Urinary bladder (tissue), 4 donors: ENCODE data around the gene PPM1F. TPM values are rescaled to one million over a fixed set of nuclear protein-coding genes. Genes with fewer than 3 reads are reported as not detected.
A peak's percentile ranks its signal among the peaks of the same experiment; 100 is the strongest.

Experiments used
- DNase-seq: peaks from one replicate; pipeline ENCODE4 v3.0.0-alpha.2; 2015; ENCODE audit errors: extremely low spot score
- H3K27ac ChIP-seq: one replicate; pipeline ENCODE4 v1.5.1; 2013; ENCODE audit warnings: low read depth, mild to moderate bottlenecking, moderate library complexity
- H3K36me3 ChIP-seq: one replicate; pipeline ENCODE4 v1.6.1; 2013; ENCODE audit warnings: mild to moderate bottlenecking, moderate library complexity; ENCODE audit not compliant: insufficient read depth
- H3K4me1 ChIP-seq: one replicate; pipeline ENCODE4 v1.6.1; 2013; ENCODE audit warnings: mild to moderate bottlenecking, moderate library complexity; ENCODE audit not compliant: insufficient read depth
- H3K4me3 ChIP-seq: one replicate; pipeline ENCODE4 v1.5.1; 2013; ENCODE audit warnings: low read depth, low read length
- WGBS: extraction: QIAGEN DNeasy Blood & Tissue Kit; methylation state at CpG from one replicate; pipeline ENCODE4 v1.1.7; 2013; 5-methylcytosine and 5-hydroxymethylcytosine counted together
- polyA plus RNA-seq: library from polyadenylated mRNA; stranded (reverse); fragments of 200-250 nt; gene quantifications from one replicate; pipeline ENCODE4 v1.2.3, GENCODE V29; 2013
- total RNA-seq: library from RNA; depleted of rRNA; stranded (reverse); fragments of >200 nt; gene quantifications from one replicate; pipeline ENCODE4 v1.2.3, GENCODE V29; 2014
- donor health status: healthy with polysubstance abuse.
- donor health status: healthy.

PPM1F gene
- total RNA-seq (30.8 TPM), polyA plus RNA-seq (35.4 TPM)

- H3K36me3 ChIP-seq, result no peaks in the 10 kb centered on the region
- peak; percentile 23 for DNase-seq
- no peaks in the 10 kb centered on the region for H3K4me1 ChIP-seq
- WGBS, result 11% methylated on average over 58 of the region's 58 CpGs
- H3K4me3 ChIP-seq, result peak within 1 kb of the TSS; percentile 71
- peak within 1 kb of the TSS; percentile 40 for H3K27ac ChIP-seq
Measured at GRCh38 chr22:21952586-21953571, at the start of gene PPM1F. Gene PPM1F, minus strand, starts transcription at chr22:21952848. Its CDS starts 6,800 bp downstream, at chr22:21946048.

- H3K4me3 ChIP-seq, result no peak overlapping the region
- no peak overlapping the region for H3K27ac ChIP-seq
- WGBS, result 83% methylated on average over 2 of the region's 2 CpGs
- H3K36me3 ChIP-seq, result no peaks in the 10 kb centered on the region
- no peak for DNase-seq
- H3K4me1 ChIP-seq, result no peaks in the 10 kb centered on the region
Measured at GRCh38 chr22:22001664-22002525, 49.2 kb upstream of the PPM1F start.

- WGBS, result 72% methylated on average over 7 of the region's 7 CpGs
- H3K27ac ChIP-seq, result no peak overlapping the region
- no peaks in the 10 kb centered on the region for H3K36me3 ChIP-seq
- H3K4me3 ChIP-seq, result no peak overlapping the region
- H3K4me1 ChIP-seq, result no peaks in the 10 kb centered on the region
- DNase-seq, result no peak
Measured at GRCh38 chr22:21998595-21999247, 46.1 kb upstream of the PPM1F start.

GRCh38 chr22:21996175-21996720 lies 43.6 kb upstream of the PPM1F start:
- H3K36me3 ChIP-seq, result no peaks in the 10 kb centered on the region
- no peak for DNase-seq
- WGBS, result 51% methylated on average over 5 of the region's 5 CpGs
- no peaks in the 10 kb centered on the region for H3K4me1 ChIP-seq
- H3K4me3 ChIP-seq, result no peak overlapping the region
- no peak overlapping the region for H3K27ac ChIP-seq

GRCh38 chr22:21995660-21996059 lies 43.0 kb upstream of the PPM1F start:
- H3K4me3 ChIP-seq, result no peak overlapping the region
- no peak for DNase-seq
- no peaks in the 10 kb centered on the region for H3K36me3 ChIP-seq
- WGBS, result 89% methylated on average over 3 of the region's 3 CpGs
- H3K27ac ChIP-seq, result no peak overlapping the region
- no peaks in the 10 kb centered on the region for H3K4me1 ChIP-seq

- 93% methylated on average over 3 of the region's 3 CpGs for WGBS
- Histone ChIP-seq H3K4me3 (no peak overlapping the region), H3K36me3 (no peaks in the 10 kb centered on the region), H3K4me1 (no peaks in the 10 kb centered on the region), H3K27ac (no peak overlapping the region)
- no peak for DNase-seq
Measured at GRCh38 chr22:21994881-21995444, 42.3 kb upstream of the PPM1F start.

GRCh38 chr22:21992593-21993237 lies 40.1 kb upstream of the PPM1F start:
- Histone ChIP-seq H3K36me3 (no peaks in the 10 kb centered on the region), H3K27ac (no peak overlapping the region), H3K4me3 (no peak overlapping the region), H3K4me1 (no peaks in the 10 kb centered on the region)
- 66% methylated on average over 7 of the region's 7 CpGs for WGBS
- no peak for DNase-seq

- H3K4me1 ChIP-seq, result no peaks in the 10 kb centered on the region
- no peak overlapping the region for H3K4me3 ChIP-seq
- no peaks in the 10 kb centered on the region for H3K36me3 ChIP-seq
- H3K27ac ChIP-seq, result no peak overlapping the region
- 86% methylated on average over 5 of the region's 5 CpGs for WGBS
- DNase-seq, result no peak
Measured at GRCh38 chr22:21991774-21992173, 39.1 kb upstream of the PPM1F start.

GRCh38 chr22:21991304-21991596 lies 38.6 kb upstream of the PPM1F start:
- H3K4me1 ChIP-seq, result no peaks in the 10 kb centered on the region
- 81% methylated on average over 6 of the region's 6 CpGs for WGBS
- no peak for DNase-seq

GRCh38 chr22:21990445-21991303 lies 38.0 kb upstream of the PPM1F start:
- H3K4me3 ChIP-seq, result no peak overlapping the region
- no peak for DNase-seq
- H3K36me3 ChIP-seq, result no peaks in the 10 kb centered on the region
- no peaks in the 10 kb centered on the region for H3K4me1 ChIP-seq
- WGBS, result 62% methylated on average over 16 of the region's 16 CpGs
- H3K27ac ChIP-seq, result no peak overlapping the region

More at GRCh38 chr22:21991304-21991596, 38.6 kb upstream of the PPM1F start:
- Histone ChIP-seq H3K36me3 (no peaks in the 10 kb centered on the region), H3K27ac (no peak overlapping the region), H3K4me3 (no peak overlapping the region)

- no peaks in the 10 kb centered on the region for H3K36me3 ChIP-seq
- WGBS, result 70% methylated on average over 6 of the region's 6 CpGs
- no peaks in the 10 kb centered on the region for H3K4me1 ChIP-seq
- no peak overlapping the region for H3K4me3 ChIP-seq
- H3K27ac ChIP-seq, result no peak overlapping the region
- no peak for DNase-seq
Measured at GRCh38 chr22:21989049-21989448, 36.4 kb upstream of the PPM1F start.

- WGBS, result 94% methylated on average over 5 of the region's 5 CpGs
- DNase-seq, result no peak
- Histone ChIP-seq H3K27ac (no peak overlapping the region), H3K4me3 (no peak overlapping the region), H3K4me1 (no peaks in the 10 kb centered on the region), H3K36me3 (no peaks in the 10 kb centered on the region)
Measured at GRCh38 chr22:21985214-21985613, 32.6 kb upstream of the PPM1F start.
